HG02970 (cell line): ENCODE data around the gene PPP1R9B.

Experiments used
- ATAC-seq: cut with Tn5 transposase; IDR thresholded peaks from one replicate; pipeline ENCODE4 v1.9.1; 2021; ENCODE audit warnings: mild to moderate bottlenecking, moderate library complexity, moderate number of reproducible peaks; ENCODE audit not compliant: unreplicated experiment, low FRiP score

The PPP1R9B gene

DNA sequence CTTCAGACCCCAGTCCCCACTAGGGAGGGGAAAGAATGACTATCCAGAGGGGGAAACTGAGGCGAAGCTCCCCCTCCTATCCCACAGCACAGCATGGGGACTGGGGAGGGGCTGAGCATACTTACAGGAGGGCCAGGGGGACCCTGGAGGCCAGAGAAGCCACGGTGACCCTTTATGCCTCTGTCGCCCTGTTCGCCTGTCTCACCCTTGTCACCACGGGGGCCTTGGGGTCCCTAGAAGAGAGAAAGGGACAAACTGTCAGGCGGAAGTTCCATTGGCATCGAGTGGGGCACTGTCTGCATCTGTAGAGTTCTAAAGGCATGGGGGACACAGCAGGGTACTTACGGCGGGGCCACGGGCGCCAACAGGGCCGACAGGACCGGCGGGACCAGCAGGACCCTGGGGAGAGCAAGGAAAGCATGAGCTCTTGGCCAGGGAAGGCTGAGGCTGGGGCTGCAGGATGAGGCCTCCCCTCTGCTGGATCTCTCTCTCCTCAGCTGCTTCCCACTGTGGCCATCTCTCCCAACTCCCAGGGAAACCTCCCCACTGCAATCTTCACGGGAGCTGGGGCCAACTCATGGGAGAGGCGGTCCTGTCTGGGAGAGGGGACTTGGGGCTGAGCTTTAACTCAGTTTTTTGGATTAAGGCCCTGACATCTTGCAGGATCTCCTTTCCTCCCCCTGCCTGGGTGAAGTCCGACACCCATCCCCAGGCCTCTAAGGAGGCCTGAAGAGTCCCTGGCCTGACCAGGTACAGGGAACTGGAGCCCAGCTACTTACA lies 37.5 kb upstream of the PPP1R9B start:
- no peak for ATAC-seq

DNA sequence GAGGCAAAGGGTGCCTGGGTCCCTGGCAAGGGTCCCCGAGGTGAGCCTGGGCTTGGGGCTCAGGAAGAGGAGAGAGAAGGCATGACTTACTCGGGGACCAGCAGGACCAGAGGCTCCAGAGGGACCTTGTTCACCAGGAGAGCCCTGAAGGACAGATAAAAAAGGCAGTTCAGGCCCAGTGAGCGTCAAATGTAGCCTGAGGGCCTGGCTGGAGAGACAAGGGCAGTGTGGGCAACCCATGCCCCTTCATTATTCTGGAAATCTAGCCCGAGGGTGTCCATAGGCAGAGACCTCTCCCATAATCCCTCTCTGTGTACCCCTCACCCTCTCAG lies 36.9 kb upstream of the PPP1R9B start:
- ATAC-seq: no peak

DNA sequence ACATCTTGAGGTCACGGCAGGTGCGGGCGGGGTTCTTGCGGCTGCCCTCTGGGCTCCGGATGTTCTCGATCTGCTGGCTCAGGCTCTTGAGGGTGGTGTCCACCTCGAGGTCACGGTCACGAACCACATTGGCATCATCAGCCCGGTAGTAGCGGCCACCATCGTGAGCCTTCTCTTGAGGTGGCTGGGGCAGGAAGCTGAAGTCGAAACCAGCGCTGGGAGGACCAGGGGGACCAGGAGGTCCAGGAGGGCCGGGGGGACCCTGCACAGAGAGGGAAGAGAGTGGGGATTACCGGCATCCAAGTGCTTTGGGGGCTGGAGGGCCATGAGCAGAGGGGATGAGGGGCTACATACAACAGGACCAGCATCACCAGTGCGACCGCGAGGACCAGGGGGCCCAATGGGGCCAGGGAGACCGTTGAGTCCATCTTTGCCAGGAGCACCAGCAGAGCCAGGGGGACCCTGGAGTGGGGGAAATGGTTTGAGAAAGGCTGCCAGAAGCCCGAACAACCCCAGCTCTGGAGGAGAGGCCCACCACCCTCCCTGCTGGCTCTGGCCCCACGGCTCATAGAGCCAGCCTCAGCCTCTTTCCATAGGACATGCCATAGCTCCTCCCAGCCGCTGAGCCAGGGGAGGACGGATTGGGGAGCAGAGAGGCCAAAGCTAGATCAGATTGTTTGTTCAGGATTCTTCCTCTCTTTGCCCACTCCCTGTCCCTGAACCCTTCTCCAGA lies 36.4 kb upstream of the PPP1R9B start:
- no peak for ATAC-seq

DNA sequence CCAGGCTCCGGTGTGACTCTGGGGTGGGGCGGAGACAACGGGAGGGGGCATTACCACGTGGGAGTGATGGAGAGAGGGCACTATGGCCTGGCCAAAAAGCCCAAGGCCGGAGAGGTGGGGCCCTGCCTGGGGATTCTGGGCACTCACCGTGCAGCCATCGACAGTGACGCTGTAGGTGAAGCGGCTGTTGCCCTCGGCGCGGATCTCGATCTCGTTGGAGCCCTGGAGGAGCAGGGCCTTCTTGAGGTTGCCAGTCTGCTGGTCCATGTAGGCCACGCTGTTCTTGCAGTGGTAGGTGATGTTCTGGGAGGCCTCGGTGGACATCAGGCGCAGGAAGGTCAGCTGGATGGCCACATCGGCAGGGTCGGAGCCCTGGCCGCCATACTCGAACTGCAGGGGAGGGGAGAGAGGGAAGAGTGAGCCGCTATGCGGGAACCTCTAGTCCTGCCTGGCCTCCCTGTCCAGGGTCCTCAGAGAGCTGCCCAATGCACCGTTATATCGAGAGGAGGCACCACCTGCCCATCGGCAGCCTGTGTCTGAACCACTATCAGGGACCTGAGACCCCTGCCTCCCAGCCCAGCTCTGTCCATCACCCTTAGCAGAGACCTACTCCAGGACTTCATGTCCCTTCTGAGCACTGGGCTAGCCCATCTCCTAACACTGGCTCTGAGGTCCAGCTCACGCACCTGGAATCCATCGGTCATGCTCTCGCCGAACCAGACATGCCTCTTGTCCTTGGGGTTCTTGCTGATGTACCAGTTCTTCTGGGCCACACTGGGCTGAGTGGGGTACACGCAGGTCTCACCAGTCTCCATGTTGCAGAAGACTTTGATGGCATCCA lies 35.4 kb upstream of the PPP1R9B start:
- ATAC-seq: no peak

DNA sequence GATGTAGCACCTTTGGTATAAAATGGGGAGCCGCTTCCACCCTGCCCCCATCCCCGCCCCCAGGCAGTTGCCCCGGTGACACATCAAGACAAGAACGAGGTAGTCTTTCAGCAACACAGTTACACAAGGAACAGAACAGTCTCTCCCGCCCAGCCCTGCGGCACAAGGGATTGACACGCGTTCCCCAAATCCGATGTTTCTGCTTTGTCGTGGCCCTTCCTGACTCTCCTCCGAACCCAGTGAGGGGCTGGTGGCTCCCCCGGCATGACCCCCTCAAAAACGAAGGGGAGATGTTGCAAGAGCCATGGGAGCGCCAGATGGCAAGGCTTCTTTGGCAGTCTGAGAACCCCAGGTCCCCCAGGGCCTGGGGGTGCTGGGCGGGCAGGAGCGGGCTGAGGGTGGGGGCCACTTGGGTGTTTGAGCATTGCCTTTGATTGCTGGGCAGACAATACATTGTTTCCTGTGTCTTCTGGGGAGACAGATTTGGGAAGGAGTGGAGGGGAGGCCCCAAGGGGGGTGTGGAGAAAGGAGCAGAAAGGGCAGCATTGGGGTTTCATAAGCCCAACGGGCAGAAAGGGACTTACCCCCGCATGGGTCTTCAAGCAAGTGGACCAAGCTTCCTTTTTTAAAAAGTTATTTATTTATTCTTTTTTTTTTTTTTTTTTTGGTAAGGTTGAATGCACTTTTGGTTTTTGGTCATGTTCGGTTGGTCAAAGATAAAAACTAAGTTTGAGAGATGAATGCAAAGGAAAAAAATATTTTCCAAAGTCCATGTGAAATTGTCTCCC lies 34.3 kb upstream of the PPP1R9B start:
- ATAC-seq: no peak

DNA sequence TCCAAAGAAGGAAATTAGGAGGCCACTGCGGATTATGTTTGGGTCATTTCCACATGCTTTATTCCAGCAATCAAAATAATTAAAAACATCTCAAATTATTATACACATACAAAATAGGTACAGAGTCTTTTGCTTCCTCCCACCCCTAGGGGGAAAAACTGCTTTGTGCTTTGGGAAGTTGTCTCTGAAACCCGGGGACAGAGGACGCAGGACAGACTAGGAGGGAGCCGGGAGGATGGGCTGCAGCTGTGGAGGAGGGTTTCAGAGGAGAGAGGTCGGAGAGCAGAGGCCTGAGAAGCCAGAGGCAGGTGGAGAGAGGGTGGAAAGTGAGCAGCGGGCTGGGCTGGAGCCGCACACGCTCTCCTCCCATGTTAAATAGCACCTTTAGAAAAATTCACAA lies 33.6 kb upstream of the PPP1R9B start:
- no peak for ATAC-seq

DNA sequence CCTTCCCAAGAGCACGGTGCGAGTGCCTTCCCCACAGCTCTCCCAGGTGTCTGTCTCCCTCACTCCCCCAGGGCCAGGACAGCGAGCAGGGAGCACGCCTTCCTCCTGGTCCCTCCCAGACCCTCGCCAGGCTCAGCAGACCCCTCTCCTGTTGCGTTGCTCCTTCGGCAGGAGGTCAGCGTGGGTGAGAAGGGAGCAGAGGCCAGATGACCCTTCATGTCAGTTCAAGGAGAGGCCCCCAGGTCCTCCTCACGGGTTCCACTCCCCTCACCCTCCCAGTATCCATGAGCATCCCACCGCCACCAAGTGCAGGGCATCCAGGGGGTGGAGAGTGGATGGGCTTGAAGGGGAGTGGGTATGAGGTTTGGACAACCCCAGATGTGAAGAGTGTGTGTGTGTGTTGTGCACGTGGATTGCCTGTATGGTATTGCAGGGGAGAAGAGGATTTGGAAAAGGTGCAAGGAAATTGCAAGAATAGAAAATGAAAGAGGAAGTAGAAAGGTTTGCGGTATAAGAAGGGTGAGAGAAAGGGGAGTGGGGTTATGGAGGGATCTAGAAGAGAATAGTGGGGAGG lies 33.0 kb upstream of the PPP1R9B start:
- no peak for ATAC-seq

DNA sequence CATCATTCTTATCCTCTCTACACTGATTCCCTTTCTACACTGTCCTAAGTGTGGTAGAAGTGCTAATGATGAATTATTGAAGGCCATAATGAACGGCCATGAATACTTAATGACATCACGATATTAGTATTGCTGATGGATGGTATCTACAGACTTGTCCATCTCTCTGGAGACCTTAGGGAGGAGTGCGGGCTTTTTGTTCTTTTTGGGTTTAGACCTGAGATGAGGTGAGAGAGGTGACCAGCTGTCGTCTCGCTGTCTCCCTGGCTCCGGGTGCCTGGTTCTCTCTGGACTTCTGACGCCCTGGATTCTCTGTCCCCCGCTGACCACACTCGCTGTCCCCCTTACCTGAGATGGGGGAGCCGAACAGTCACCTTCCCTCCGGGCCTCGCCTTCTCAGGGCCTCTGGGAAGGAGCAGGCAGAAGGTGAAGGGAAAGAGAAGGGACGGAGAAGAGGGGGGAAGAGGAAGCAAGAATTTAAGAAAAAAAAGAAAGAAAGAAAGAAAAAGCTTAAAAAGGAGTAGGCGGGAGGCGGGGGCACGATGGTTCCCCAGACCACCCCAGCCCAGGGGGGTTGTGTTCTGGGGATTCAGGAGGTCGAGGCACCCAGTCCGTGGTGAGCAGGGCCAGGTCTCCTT lies 32.4 kb upstream of the PPP1R9B start:
- no peak for ATAC-seq

DNA sequence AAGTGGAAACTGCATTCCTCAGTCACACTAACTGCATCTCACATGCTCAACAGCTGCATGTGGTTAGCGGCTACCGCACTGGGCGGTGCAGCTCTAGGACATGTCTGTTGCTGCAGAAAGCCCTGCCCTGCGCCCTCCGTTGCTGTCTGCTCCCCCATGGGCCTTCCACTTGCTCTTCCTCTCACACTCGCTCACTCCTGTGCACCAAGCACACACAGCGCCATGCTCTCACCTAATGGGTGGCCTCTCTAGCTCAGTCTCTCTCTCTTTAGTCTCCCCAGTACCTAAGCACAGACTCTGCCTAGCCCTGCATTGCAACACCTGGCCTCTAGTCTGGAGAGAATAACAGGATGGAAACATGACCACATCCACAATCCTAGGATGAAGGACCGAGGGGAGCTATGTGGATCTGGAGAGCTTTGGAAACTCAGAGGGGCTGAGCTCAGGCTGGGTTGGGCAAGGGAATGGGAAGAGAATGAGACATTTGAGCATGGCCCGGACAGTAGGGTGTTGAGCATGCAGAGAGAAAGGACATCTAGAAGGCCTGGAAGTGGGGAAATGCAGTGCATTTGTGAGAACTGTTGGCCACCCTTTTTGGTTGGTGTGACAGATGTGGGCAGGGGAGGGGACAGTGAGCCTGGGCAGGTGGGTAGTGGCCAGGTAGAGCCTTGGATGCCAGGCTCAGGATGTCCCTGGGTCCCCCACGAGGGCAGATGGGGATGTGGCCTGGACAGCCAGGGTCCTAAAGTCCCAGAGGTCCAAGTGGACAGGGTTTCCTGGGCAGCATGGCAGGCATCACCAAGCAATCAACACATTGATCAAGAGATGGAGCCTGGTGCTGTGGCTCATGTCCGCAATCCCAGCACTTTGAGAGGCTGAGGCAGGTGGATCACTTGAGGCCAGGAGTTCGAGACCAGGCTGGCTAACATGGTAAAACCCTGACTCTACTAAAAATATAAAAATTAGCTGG lies 31.4 kb upstream of the PPP1R9B start:
- no peak for ATAC-seq

DNA sequence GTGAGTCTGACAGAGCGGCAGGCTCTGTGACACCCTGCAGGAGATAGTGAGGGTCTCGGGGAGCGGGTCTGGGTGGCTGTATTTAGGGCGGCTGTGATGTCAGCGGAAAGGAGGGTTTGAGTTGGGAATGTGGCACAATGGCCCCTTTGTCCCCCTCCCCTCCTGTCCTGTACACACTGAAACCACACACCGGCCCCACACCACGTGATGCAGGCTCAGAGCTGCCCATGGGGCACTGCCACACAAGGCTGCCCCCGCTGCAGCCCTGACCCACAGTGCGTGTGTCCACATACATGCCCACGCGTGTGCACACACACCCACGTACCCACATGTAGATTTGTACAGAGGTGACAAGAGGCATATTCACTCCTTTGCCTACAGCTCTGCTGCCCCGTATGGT lies 30.7 kb upstream of the PPP1R9B start:
- ATAC-seq: no peak

DNA sequence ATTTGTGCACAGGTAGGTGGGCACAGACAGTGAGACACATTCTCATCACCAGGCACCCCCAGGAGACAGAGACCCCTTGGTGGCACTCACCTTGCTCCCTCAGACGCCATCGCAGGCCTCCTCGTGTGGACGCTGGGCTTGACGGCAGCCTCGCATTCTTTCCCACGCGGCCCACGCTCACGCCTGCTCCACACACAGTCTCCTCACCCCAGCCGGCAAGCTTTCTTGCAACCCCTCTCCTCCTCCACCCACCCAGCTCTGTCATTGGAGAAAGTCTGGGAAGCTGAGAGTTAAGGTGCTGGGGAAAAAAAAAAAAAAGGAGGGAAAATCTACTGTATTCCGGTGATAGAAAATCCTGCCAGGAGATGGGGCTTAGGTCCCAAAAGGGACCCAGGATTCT lies 30.1 kb upstream of the PPP1R9B start:
- no peak for ATAC-seq

DNA sequence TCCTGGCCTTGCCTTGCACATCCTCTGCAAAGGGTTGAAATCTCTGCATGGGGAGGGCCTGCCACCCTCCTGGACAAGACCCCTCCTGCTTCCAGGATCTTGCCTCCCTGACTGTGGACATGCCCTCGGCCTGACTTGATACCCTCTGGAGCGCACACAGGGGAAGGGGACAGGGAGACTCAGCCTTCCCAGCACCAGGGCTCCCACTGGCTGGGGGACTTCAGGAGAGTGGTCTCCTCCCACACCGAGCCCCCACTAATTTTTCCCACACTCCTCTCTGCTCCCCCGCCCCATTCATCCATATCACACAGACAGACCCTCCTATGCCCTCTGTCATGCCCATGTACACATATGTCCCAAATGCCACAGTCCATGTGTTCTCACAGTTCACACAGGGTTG lies 29.6 kb upstream of the PPP1R9B start:
- ATAC-seq: no peak

DNA sequence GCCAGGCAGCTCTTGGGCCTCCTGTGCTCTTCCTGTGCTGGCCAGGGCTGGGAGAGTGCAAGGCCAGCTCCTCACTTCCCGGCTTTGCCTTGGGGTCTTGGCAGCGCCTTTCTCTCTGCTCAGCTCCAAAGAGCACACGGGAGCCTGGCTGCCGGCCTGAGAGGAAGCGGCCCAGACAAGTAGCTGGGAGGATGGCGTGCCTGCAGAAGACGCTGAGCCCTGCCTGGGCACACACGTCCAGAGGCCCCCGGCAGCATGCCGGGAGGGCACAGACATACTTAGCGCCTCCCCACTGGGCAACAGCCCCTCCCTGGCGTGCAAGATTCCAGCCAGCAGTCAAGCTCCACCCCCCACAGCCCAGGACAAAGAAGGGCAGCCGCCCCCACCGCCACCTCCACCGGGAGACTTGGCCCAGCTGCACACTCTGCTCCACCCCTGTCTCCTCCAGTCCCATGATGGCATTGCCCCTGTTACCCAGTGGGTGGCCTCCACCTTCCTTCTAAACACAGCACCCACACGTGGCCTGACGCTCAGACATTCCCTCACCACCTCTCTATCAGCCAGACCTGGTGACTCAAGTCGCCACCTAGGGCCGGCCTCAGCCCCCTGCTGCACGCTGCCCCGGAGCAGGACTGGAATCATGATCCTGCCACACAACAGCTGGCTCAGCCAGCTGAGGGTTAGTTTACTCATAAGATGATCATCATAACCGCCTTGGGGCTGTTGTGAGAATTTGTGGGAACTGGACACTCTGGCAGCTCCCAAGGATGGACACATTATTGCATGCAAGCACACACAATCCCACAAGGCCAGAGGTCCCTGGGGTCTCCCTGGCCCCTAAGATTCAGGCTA lies 27.7 kb upstream of the PPP1R9B start:
- no peak for ATAC-seq

DNA sequence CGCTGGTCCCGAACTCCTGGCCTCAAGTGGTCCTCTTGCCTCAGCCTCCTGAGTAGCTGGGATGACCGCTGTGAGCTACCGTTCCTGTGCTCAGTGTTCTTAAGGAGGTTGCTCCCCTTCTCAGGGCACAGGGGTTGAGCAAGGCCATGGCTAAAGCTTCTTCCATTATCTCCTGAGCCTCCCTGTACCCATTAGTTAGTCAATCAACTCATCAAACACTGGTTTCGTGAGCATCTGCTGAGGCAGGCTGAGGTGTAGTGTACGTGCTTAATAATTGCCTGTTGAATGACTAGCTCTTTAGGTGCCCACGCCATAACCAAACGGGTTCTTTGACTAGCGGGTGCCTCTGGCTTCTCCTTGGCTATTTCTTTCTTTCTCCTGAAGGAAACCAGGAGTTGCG lies 27.0 kb upstream of the PPP1R9B start:
- ATAC-seq: no peak

DNA sequence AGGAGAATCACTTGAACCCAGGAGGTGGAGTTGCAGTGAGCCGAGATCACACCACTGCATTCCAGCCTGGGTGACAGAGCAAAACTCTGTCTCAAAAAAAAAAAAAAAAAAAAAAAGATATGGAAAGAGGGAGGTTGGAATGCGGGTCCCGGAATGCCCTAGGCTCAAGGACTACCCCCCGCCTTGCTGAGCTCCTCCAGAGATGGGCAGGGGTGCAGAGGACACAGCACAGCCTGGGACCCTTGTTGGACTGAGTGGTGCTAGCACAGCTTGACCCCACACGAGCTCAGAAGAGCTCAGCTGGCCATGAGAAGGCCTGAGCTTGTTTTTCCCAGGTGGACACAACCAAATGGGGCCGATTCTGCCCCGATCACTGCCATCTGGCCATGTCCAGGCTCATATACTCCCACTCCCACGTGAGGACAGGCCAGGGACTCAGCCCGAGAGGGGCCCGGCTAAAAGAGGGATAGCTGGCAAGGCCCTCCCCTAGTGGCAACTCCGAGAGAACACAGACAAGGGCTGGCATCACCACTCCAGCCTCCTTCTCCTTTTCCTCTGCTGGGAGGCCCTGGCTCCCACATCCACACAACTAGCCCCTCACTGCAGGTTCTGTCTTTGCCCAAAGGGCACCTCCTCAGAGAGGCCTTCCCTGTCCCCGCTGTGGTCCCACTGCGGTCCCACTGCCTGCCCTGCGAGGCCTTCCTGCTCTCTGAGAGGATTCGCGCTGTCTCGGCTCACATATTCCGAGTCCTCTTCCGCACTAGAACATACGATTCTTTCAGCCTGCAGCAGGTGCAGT lies 26.3 kb upstream of the PPP1R9B start:
- no peak for ATAC-seq

DNA sequence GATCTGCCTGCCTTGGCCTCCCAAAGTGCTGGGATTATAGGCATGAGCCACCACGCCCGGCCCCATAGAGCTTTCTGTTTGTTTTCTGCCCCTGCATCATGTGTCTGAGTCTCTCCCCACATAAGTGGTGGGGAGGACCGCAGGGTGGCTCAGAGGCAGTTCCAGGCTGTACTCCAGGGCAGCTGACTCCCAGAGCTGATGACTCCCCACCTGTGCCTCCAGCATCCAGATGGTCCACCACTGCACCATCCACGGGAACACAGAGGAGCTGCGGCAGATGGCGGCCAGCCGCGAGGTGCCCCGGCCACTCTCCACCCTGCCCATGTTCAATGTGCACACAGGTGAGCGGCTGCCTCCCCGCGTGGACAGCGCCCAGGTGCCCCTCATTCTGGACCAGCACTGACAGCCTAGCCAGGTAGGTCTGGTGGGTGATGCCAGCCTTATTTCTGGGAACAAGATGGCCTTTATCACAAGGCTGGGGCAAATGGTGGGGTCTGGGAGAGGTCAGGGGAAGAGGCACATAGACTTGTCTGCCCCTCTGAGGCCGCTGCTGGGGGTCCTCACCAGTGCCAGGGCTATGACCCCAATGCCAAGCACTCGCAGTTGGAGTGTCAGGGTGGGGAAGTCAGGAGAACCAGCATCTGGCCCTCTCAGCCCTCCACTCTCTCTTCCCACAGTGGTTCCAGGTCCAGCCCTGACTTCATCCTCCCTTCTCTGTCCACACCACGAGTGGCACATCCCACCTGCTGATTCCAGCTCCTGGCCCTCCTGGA lies 24.7 kb upstream of the PPP1R9B start:
- ATAC-seq: no peak
